Colonic mucosa (tissue), 4 donors: ENCODE data around the gene COMP. TPM values are rescaled to one million over a fixed set of nuclear protein-coding genes. Genes with fewer than 3 reads are reported as not detected.
"Not testable (repeated sequence)": the region's sequence is repeated elsewhere in the genome, so short reads cannot be mapped to it uniquely, and the experiment has no call there.

ENCODE experiments used
- DNase-seq: peaks from one replicate; pipeline ENCODE4 v3.0.0-alpha.2; 2020
- H3K27ac ChIP-seq: fragments of 200-600 bp; one replicate; pipeline ENCODE4 v1.8.0; 2021
- H3K27me3 ChIP-seq: fragments of 200-600 bp; one replicate; pipeline ENCODE4 v1.8.0; 2021
- H3K36me3 ChIP-seq: fragments of 200-600 bp; one replicate; pipeline ENCODE4 v1.8.0; 2021
- H3K4me1 ChIP-seq: fragments of 200-600 bp; one replicate; pipeline ENCODE4 v1.8.0; 2021; ENCODE audit warnings: mild to moderate bottlenecking
- H3K4me3 ChIP-seq: fragments of 200-600 bp; one replicate; pipeline ENCODE4 v1.8.0; 2021
- H3K9ac ChIP-seq, 2 donors: one replicate each; pipeline ENCODE4 v1.7.0; 2013; ENCODE audit warnings: control low read depth in 2 of 2, low read depth in 2 of 2, low read length in 2 of 2
- H3K9me3 ChIP-seq: fragments of 200-600 bp; one replicate; pipeline ENCODE4 v1.8.0; 2021
- CTCF ChIP-seq: fragments of 200-600 bp; IDR thresholded peaks from one replicate; pipeline ENCODE4 v1.8.0; 2022; ENCODE audit warnings: antibody characterized with exemption, mild to moderate bottlenecking
- intact Hi-C: fragments of 100-400 bp; cut with DNase I; formaldehyde crosslinking; loops from one replicate; pipeline ENCODE4 v1.14.1; 2022
- total RNA-seq, 2 donors: library from RNA; stranded (reverse); fragmentation: NEBNext Ultra II Directional in 1 of 2; extraction: Animal tissue kit (Norgen Biotek cat#: 25700) in 1 of 2; gene quantifications; one replicate each; pipeline ENCODE4 v1.2.1, GENCODE V29; 2021
- donor health status: healthy.
- donor health status: DM: no; HTN: no; CAD: no.
- donor health status: DM: no; HTN: no; CAD: no.

COMP gene
- total RNA-seq, 2 donors from 2014 or later: 0.13 TPM; not detected in 1

GRCh38 chr19:18828786-18829185, 37.7 kb upstream of the COMP start:
- no peak overlapping the region for H3K4me3 ChIP-seq
- no peak overlapping the region for H3K27ac ChIP-seq
- H3K4me1 ChIP-seq: no peaks in the 10 kb centered on the region
- H3K9me3 ChIP-seq: no peaks in the 10 kb centered on the region
- H3K27me3 ChIP-seq: no peaks in the 10 kb centered on the region
- no peak for TF ChIP-seq CTCF
- H3K9ac ChIP-seq: no peak overlapping the region
- no peak for DNase-seq
- no peaks in the 10 kb centered on the region for H3K36me3 ChIP-seq
- intact Hi-C loops: no loop called here

- no peak for DNase-seq
- Histone ChIP-seq H3K36me3 (no peaks in the 10 kb centered on the region), H3K27me3 (no peaks in the 10 kb centered on the region), H3K4me1 (no peaks in the 10 kb centered on the region), H3K27ac (no peak overlapping the region), H3K4me3 (no peak overlapping the region), H3K9me3 (no peaks in the 10 kb centered on the region), H3K9ac (no peak overlapping the region)
- intact Hi-C loops: no loop called here
- no peak for TF ChIP-seq CTCF
These were observed 26.5 kb upstream of the COMP start for GRCh38 chr19:18817574-18817973.

- H3K27me3 ChIP-seq, DNase-seq, H3K27ac ChIP-seq, H3K4me3 ChIP-seq, H3K4me1 ChIP-seq, H3K9ac ChIP-seq, H3K9me3 ChIP-seq, intact Hi-C loops, H3K36me3 ChIP-seq: not testable (repeated sequence)
These were observed 25.5 kb upstream of the COMP start for GRCh38 chr19:18816645-18817044.

- no peak overlapping the region for H3K9ac ChIP-seq
- intact Hi-C loops: no loop called here
- H3K9me3 ChIP-seq: no peaks in the 10 kb centered on the region
- no peaks in the 10 kb centered on the region for H3K27me3 ChIP-seq
- no peaks in the 10 kb centered on the region for H3K36me3 ChIP-seq
- no peak overlapping the region for H3K4me3 ChIP-seq
- no peak for TF ChIP-seq CTCF
- no peaks in the 10 kb centered on the region for H3K4me1 ChIP-seq
- DNase-seq: no peak
- H3K27ac ChIP-seq: no peak overlapping the region
These were observed 24.6 kb upstream of the COMP start for GRCh38 chr19:18815673-18816072.

GRCh38 chr19:18814063-18814462, 23.0 kb upstream of the COMP start:
- no peak overlapping the region for H3K4me3 ChIP-seq
- no peak for DNase-seq
- H3K36me3 ChIP-seq: no peaks in the 10 kb centered on the region
- intact Hi-C loops: no loop called here
- H3K9ac ChIP-seq: no peak overlapping the region
- H3K4me1 ChIP-seq: no peaks in the 10 kb centered on the region
- H3K27ac ChIP-seq: no peak overlapping the region
- TF ChIP-seq CTCF: no peak
- H3K27me3 ChIP-seq: no peaks in the 10 kb centered on the region
- no peaks in the 10 kb centered on the region for H3K9me3 ChIP-seq

GRCh38 chr19:18811638-18812037, 20.5 kb upstream of the COMP start:
- DNase-seq, H3K4me1 ChIP-seq, H3K9me3 ChIP-seq, intact Hi-C loops, H3K36me3 ChIP-seq, H3K4me3 ChIP-seq, H3K27me3 ChIP-seq, H3K27ac ChIP-seq, H3K9ac ChIP-seq: not testable (repeated sequence)
